CD4-positive, alpha-beta T cell (primary cell): ENCODE measurements around the gene OSBPL3. TPM values are rescaled to one million over a fixed set of nuclear protein-coding genes. Genes with fewer than 3 reads are reported as not detected.

Source experiments
- ATAC-seq: fragments of 200-7000 bp; cut with Tn5 transposase; one replicate; pipeline ENCODE4 v1.10.0; 2022; ENCODE audit warnings: mild to moderate bottlenecking; ENCODE audit not compliant: poor library complexity
- CTCF ChIA-PET: fragments of 350-600 bp; sonication (Branson Sonifier 250); formaldehyde crosslinking; loops from one replicate; lab custom pipeline; 2021; ENCODE audit warnings: antibody characterized with exemption, inconsistent platforms; lab: Charles Lee
- POLR2A ChIA-PET: fragments of 350-600 bp; sonication (Branson Sonifier 250); formaldehyde crosslinking; loops from one replicate; lab custom pipeline; 2021; ENCODE audit warnings: antibody characterized with exemption, inconsistent platforms; lab: Charles Lee
- DNase-seq, 14 experiments: peaks; one replicate each; pipeline ENCODE4 v3.0.0-alpha.2; 2013 to 2020; ENCODE audit warnings: mixed read lengths in 2 of 14
- H3K27ac ChIP-seq, 2 donors: one replicate each; pipeline versions ENCODE4 v1.5.1 to v1.7.0; 2013; ENCODE audit warnings: low read length in 2 of 2, low read depth in 1 of 2, mild to moderate bottlenecking in 1 of 2
- H3K27me3 ChIP-seq, 2 experiments: 1 replicate in 1 of 2; 2 replicates in 1 of 2; pipeline versions ENCODE4 v1.6.1 to v1.7.0; 2013; ENCODE audit warnings: low read length in 2 of 2, control low read depth in 1 of 2, mild to moderate bottlenecking in 1 of 2, moderate library complexity in 1 of 2; ENCODE audit not compliant: insufficient read depth in 2 of 2, control insufficient read depth in 1 of 2
- H3K36me3 ChIP-seq: one replicate; pipeline ENCODE4 v1.6.1; 2013; ENCODE audit warnings: low read length, control low read depth; ENCODE audit not compliant: insufficient read depth
- H3K4me1 ChIP-seq: one replicate; pipeline ENCODE4 v1.6.1; 2013; ENCODE audit warnings: low read length, control low read depth; ENCODE audit not compliant: insufficient read depth
- H3K4me3 ChIP-seq: one replicate; pipeline ENCODE4 v1.5.1; 2013; ENCODE audit warnings: mild to moderate bottlenecking, low read length, moderate library complexity
- H3K9me3 ChIP-seq, 2 experiments: 1 replicate in 1 of 2; 2 replicates in 1 of 2; pipeline versions ENCODE4 v1.6.1 to v1.7.0; 2013; ENCODE audit warnings: low read length in 2 of 2, mild to moderate bottlenecking in 2 of 2, control low read depth in 1 of 2, moderate library complexity in 1 of 2; ENCODE audit not compliant: control insufficient read depth in 1 of 2, insufficient read depth in 1 of 2
- H3K27ac Mint-ChIP-seq: one replicate; pipeline ENCODE4 v1.8.0; 2020; ENCODE audit warnings: mixed read lengths
- H3K27me3 Mint-ChIP-seq: one replicate; pipeline ENCODE4 v1.8.0; 2021; ENCODE audit warnings: mixed read lengths
- H3K36me3 Mint-ChIP-seq: one replicate; pipeline ENCODE4 v1.8.0; 2021; ENCODE audit warnings: low read depth, mixed read lengths
- H3K4me1 Mint-ChIP-seq: one replicate; pipeline ENCODE4 v1.8.0; 2021; ENCODE audit warnings: low read depth, mixed read lengths
- H3K4me3 Mint-ChIP-seq: one replicate; pipeline ENCODE4 v1.8.0; 2020; ENCODE audit warnings: mild to moderate bottlenecking, mixed read lengths
- H3K9me3 Mint-ChIP-seq: one replicate; pipeline ENCODE4 v1.8.0; 2020; ENCODE audit warnings: mixed read lengths
- CTCF ChIP-seq: fragments of 200-600 bp; IDR thresholded peaks from one replicate; pipeline ENCODE4 v1.8.0; 2022; ENCODE audit warnings: antibody characterized with exemption, mild to moderate bottlenecking
- intact Hi-C, 2 experiments: fragments of 100-400 bp; cut with DNase I in 1 of 2; cut with micrococcal nuclease in 1 of 2; formaldehyde crosslinking; loops; one replicate each; pipeline versions ENCODE4 v1.15.1 to v1.9.0; 2023 to 2025; cut with DNase I, micrococcal nuclease
- total RNA-seq, 174 experiments: library from RNA in 2 of 174; stranded (reverse) in 2 of 174; gene quantifications; one replicate each; pipeline ENCODE4 v1.2.3 and lab custom pipeline; 2021 to 2026

The OSBPL3 gene
- total RNA-seq, 2 experiments from 2014 or later: 25.4 to 25.9 TPM

- peaks cover 3% of the 10 kb centered on the region for H3K4me1 ChIP-seq
- POLR2A ChIA-PET: interaction anchor here (0.6 kb wide), 1 partner anchor 165 kb away, joined by 3 read pairs; no protein-coding TSS in a partner anchor
- H3K27me3 ChIP-seq: no peaks in the 10 kb centered on the region
- Mint-ChIP-seq H3K36me3 (peaks cover 46% of the 10 kb centered on the region), H3K27ac (no peak overlapping the region), H3K4me1 (peaks cover 12% of the 10 kb centered on the region), H3K27me3 (no peaks in the 10 kb centered on the region), H3K9me3 (no peaks in the 10 kb centered on the region), H3K4me3 (no peak overlapping the region)
- H3K4me3 ChIP-seq: no peak overlapping the region
- ATAC-seq (no peak), DNase-seq (no peak)
- no peak overlapping the region for H3K27ac ChIP-seq
- no peaks in the 10 kb centered on the region for H3K9me3 ChIP-seq
- TF ChIP-seq CTCF: no peak
- peaks cover 14% of the 10 kb centered on the region for H3K36me3 ChIP-seq
- intact Hi-C loops: no loop called here
- CTCF ChIA-PET: interaction anchor here (1.1 to 2.0 kb wide), 2 partner anchors 8 to 12 kb away, joined by 3 to 4 read pairs; no protein-coding TSS in a partner anchor
Observed at GRCh38 chr7:24884401-24884800, 95.6 kb downstream of the OSBPL3 start.

GRCh38 chr7:24883622-24884013, 96.4 kb downstream of the OSBPL3 start:
- CTCF ChIA-PET: interaction anchor here (0.7 to 2.0 kb wide), 4 partner anchors 9 to 186 kb away, joined by 3 to 4 read pairs (median 4); no protein-coding TSS in a partner anchor
- no peaks in the 10 kb centered on the region for H3K27me3 ChIP-seq
- no peak overlapping the region for H3K27ac ChIP-seq
- H3K4me1 ChIP-seq: peaks cover 3% of the 10 kb centered on the region
- ATAC-seq (no peak), DNase-seq (no peak)
- no peak overlapping the region for H3K4me3 ChIP-seq
- Mint-ChIP-seq H3K27me3 (no peaks in the 10 kb centered on the region), H3K27ac (no peak overlapping the region), H3K4me3 (no peak overlapping the region), H3K36me3 (peaks cover 41% of the 10 kb centered on the region), H3K4me1 (peaks cover 20% of the 10 kb centered on the region), H3K9me3 (no peaks in the 10 kb centered on the region)
- H3K36me3 ChIP-seq: peaks cover 14% of the 10 kb centered on the region
- intact Hi-C loops: no loop called here
- no peak for TF ChIP-seq CTCF
- POLR2A ChIA-PET: interaction anchor here (0.6 kb wide), 1 partner anchor 190 kb away, joined by 3 read pairs; no protein-coding TSS in a partner anchor
- no peaks in the 10 kb centered on the region for H3K9me3 ChIP-seq

- Histone ChIP-seq H3K36me3 (peaks cover 14% of the 10 kb centered on the region), H3K4me3 (no peak overlapping the region), H3K27me3 (no peaks in the 10 kb centered on the region), H3K27ac (no peak overlapping the region), H3K4me1 (peaks cover 3% of the 10 kb centered on the region), H3K9me3 (no peaks in the 10 kb centered on the region)
- ChIA-PET CTCF (interaction anchor here (1.1 to 2.0 kb wide), 3 partner anchors 9 to 18 kb away, joined by 3 to 4 read pairs (median 4); no protein-coding TSS in a partner anchor), POLR2A (no interaction called here)
- intact Hi-C loops: no loop called here
- no peak for TF ChIP-seq CTCF
- Mint-ChIP-seq H3K9me3 (no peaks in the 10 kb centered on the region), H3K4me1 (peaks cover 25% of the 10 kb centered on the region), H3K27me3 (no peaks in the 10 kb centered on the region), H3K36me3 (peaks cover 41% of the 10 kb centered on the region), H3K27ac (no peak overlapping the region), H3K4me3 (no peak overlapping the region)
- DNase-seq (no peak), ATAC-seq (no peak)
Observed at GRCh38 chr7:24882989-24883621, 96.9 kb downstream of the OSBPL3 start.
